Measurements from ENCODE around the gene SUPT20H. TPM values are rescaled to one million over a fixed set of nuclear protein-coding genes. Genes with fewer than 3 reads are reported as not detected.

The SUPT20H gene
- total and polyA plus RNA-seq, 2 donors (not counting 3 experiments of a cell fraction or from before 2014, with no cell fraction given), result 47.2 to 70.7 TPM

DNA sequence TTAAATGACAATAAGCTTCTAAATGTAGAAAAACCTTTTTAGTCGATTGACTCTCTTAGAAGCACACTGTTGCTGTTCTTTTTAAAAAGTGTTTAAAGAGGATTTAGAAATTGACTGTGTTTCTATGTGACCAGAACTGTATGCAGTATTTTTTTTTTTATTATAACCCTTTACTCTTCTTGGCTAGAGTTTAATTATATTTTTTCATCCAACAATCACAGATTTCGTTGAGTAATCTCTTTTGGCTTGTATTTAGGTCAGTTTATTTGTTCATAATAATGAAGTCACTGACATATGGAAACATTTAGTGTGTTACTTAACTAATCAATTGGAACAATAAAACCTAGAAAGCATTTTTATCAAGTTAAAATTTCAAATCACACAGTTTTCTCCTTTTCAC, 26.1 kb upstream of the SUPT20H start:
- Histone ChIP-seq H3K4me2 (ENCODE audit: insufficient read depth, low read length) (no peak overlapping the region), H2AFZ (ENCODE audit: low read depth, low read length) (no peak overlapping the region), H3K4me3 (replicated peaks in 1 of 3; ENCODE audit: insufficient read depth in 1 of 3, low read depth in 1 of 3, low read length in 3 of 3) (no peak overlapping the region), H3K79me2 (ENCODE audit: control insufficient read depth, insufficient read depth, low read length) (no peaks in the 10 kb centered on the region), H3K9ac (replicated peaks; ENCODE audit: extremely low read depth, insufficient read depth, low read length) (no peak overlapping the region), H3K9me1 (replicated peaks; ENCODE audit: control insufficient read depth, extremely low read depth, insufficient read depth, low read length) (no peaks in the 10 kb centered on the region), H3K9me3 (replicated peaks; ENCODE audit: control insufficient read depth, insufficient read depth, low read length) (no peaks in the 10 kb centered on the region), H4K20me1 (replicated peaks; ENCODE audit: control insufficient read depth, extremely low read depth, insufficient read depth, low read length) (no peaks in the 10 kb centered on the region), H3K27ac (ENCODE audit: insufficient read depth, low read depth, low read length) (no peak overlapping the region), H3K36me3 (ENCODE audit: control insufficient read depth in 2 of 2, extremely low read depth in 1 of 2, insufficient read depth in 2 of 2, low read length in 2 of 2) (no peaks in the 10 kb centered on the region), H3K4me1 (ENCODE audit: control insufficient read depth, extremely low read depth, insufficient read depth, low read length) (no peaks in the 10 kb centered on the region), H3K27me3 (ENCODE audit: control insufficient read depth in 2 of 2, insufficient read depth in 2 of 2, low read length in 2 of 2) (peaks cover 5 to 8% of the 10 kb centered on the region in 2 experiments)
- FAIRE-seq (no peak), DNase-seq (ENCODE audit: low read depth, low spot score) (no peak)
- TF ChIP-seq POLR2AphosphoS5 (IDR thresholded peaks at IDR 0.05; ENCODE audit: insufficient read depth, low read depth, low read length) (no peak), FOS (IDR thresholded peaks at IDR 0.05; ENCODE audit: borderline replicate concordance, insufficient read depth, low read length) (no peak)
- TF ChIP-seq, protein P1, sequence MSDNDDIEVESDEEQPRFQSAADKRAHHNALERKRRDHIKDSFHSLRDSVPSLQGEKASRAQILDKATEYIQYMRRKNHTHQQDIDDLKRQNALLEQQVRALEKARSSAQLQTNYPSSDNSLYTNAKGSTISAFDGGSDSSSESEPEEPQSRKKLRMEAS (IDR thresholded peaks at IDR 0.05; ENCODE audit: insufficient read depth, insufficient read length), result no peak
- intact Hi-C loops (cut with micrococcal nuclease) (no loop called here), dilution Hi-C loops (cut with MboI; ENCODE audit: extremely low pct_ligation_motif_present, low sequenced_read_pairs) (no loop called here)
- POLR2A ChIA-PET, result no interaction called here
- CTCF ChIA-PET, result no interaction called here
- no TSS peak for BruUV-seq (replicated peaks)

DNA sequence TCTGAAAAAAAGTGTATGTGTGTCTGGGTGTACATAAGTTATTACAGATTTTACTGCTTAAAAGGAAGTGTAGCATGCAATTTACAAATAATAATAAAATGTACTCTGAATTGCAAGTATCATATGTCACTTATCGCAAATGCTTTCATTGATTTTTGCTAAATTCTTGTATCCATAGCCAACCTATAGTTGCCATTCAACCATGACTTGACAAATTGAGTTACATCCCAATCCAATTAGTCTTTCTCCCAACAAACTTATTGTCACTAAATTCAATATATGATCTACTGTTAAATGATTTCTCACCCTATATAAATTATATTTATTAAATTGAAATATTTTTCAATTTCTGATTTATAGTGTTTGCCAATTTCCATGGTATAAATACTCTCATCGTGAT, 17.3 kb upstream of the SUPT20H start:
- dilution Hi-C loops (cut with MboI; ENCODE audit: extremely low pct_ligation_motif_present, low sequenced_read_pairs) (no loop called here), intact Hi-C loops (cut with micrococcal nuclease) (no loop called here)
- Histone ChIP-seq H3K9me3 (replicated peaks; ENCODE audit: control insufficient read depth, insufficient read depth, low read length) (no peaks in the 10 kb centered on the region), H3K9ac (replicated peaks; ENCODE audit: extremely low read depth, insufficient read depth, low read length) (no peak overlapping the region), H4K20me1 (replicated peaks; ENCODE audit: control insufficient read depth, extremely low read depth, insufficient read depth, low read length) (no peaks in the 10 kb centered on the region), H3K4me2 (ENCODE audit: insufficient read depth, low read length) (no peak overlapping the region), H2AFZ (ENCODE audit: low read depth, low read length) (no peak overlapping the region), H3K36me3 (ENCODE audit: control insufficient read depth in 2 of 2, extremely low read depth in 1 of 2, insufficient read depth in 2 of 2, low read length in 2 of 2) (no peaks in the 10 kb centered on the region), H3K27me3 (ENCODE audit: control insufficient read depth in 2 of 2, insufficient read depth in 2 of 2, low read length in 2 of 2) (peaks cover 0 to 5% of the 10 kb centered on the region in 2 experiments), H3K4me3 (replicated peaks in 1 of 3; ENCODE audit: insufficient read depth in 1 of 3, low read depth in 1 of 3, low read length in 3 of 3) (no peak overlapping the region), H3K27ac (ENCODE audit: insufficient read depth, low read depth, low read length) (no peak overlapping the region), H3K9me1 (replicated peaks; ENCODE audit: control insufficient read depth, extremely low read depth, insufficient read depth, low read length) (no peaks in the 10 kb centered on the region), H3K4me1 (ENCODE audit: control insufficient read depth, extremely low read depth, insufficient read depth, low read length) (no peaks in the 10 kb centered on the region), H3K79me2 (ENCODE audit: control insufficient read depth, insufficient read depth, low read length) (no peaks in the 10 kb centered on the region)
- no peak for FAIRE-seq
- POLR2A ChIA-PET, result no interaction called here
- no peak for DNase-seq (ENCODE audit: low read depth, low spot score)
- TF ChIP-seq FOS (IDR thresholded peaks at IDR 0.05; ENCODE audit: borderline replicate concordance, insufficient read depth, low read length), result no peak
- no peak for TF ChIP-seq POLR2A (IDR thresholded peaks at IDR 0.05; ENCODE audit: low read depth, low read length)
- no peak for TF ChIP-seq GATA2 (IDR thresholded peaks at IDR 0.05; ENCODE audit: insufficient read depth, insufficient read length, low read depth, low read length)
- no peak for TF ChIP-seq EZH2 (IDR thresholded peaks at IDR 0.05; ENCODE audit: borderline replicate concordance, low read depth, low read length, severe bottlenecking)
- TF ChIP-seq JUN (IDR thresholded peaks at IDR 0.05; ENCODE audit: borderline replicate concordance, insufficient read depth, insufficient read length, low read depth), result no peak
- TF ChIP-seq POLR2AphosphoS5 (IDR thresholded peaks at IDR 0.05; ENCODE audit: insufficient read depth, low read depth, low read length), result no peak
- TF ChIP-seq, protein P2, sequence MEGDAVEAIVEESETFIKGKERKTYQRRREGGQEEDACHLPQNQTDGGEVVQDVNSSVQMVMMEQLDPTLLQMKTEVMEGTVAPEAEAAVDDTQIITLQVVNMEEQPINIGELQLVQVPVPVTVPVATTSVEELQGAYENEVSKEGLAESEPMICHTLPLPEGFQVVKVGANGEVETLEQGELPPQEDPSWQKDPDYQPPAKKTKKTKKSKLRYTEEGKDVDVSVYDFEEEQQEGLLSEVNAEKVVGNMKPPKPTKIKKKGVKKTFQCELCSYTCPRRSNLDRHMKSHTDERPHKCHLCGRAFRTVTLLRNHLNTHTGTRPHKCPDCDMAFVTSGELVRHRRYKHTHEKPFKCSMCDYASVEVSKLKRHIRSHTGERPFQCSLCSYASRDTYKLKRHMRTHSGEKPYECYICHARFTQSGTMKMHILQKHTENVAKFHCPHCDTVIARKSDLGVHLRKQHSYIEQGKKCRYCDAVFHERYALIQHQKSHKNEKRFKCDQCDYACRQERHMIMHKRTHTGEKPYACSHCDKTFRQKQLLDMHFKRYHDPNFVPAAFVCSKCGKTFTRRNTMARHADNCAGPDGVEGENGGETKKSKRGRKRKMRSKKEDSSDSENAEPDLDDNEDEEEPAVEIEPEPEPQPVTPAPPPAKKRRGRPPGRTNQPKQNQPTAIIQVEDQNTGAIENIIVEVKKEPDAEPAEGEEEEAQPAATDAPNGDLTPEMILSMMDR (IDR thresholded peaks at IDR 0.05; ENCODE audit: extremely low read depth in 1 of 2, insufficient read depth in 1 of 2, low read depth in 1 of 2, low read length in 2 of 2), result no peak
- TF ChIP-seq, protein P1 (IDR thresholded peaks at IDR 0.05; ENCODE audit: insufficient read depth, insufficient read length), result no peak
- no peak for TF ChIP-seq MYC (IDR thresholded peaks at IDR 0.05; ENCODE audit: low read depth, low read length)
- CTCF ChIA-PET, result interaction anchor here (1.2 to 1.5 kb wide), 2 partner anchors 38 to 523 kb away, joined by 3 read pairs; no protein-coding TSS in a partner anchor
- BruUV-seq (replicated peaks), result no TSS peak
